Hepatocyte (in vitro differentiated cells): ENCODE results near the gene CD58. TPM values are rescaled to one million over a fixed set of nuclear protein-coding genes. Genes with fewer than 3 reads are reported as not detected.

Experiments
- DNase-seq: peaks from one replicate; pipeline ENCODE4 v3.0.0-alpha.2; 2016; ENCODE audit warnings: low spot score
- H2AFZ ChIP-seq: fragments of 200-600 bp; sonication (generic); 2 replicates; pipeline ENCODE4 v1.6.0; 2016; ENCODE audit warnings: antibody characterized with exemption, mild to moderate bottlenecking
- H3K27ac ChIP-seq: fragments of 200-600 bp; sonication (generic); 2 replicates; pipeline ENCODE4 v1.5.1; 2016; ENCODE audit warnings: mild to moderate bottlenecking
- H3K27me3 ChIP-seq: fragments of 200-600 bp; sonication (generic); 2 replicates; pipeline ENCODE4 v1.6.1; 2016
- H3K36me3 ChIP-seq: fragments of 200-600 bp; sonication (generic); replicated peaks from 2 replicates; pipeline ENCODE4 v1.5.1; 2016; ENCODE audit warnings: low read depth; ENCODE audit not compliant: insufficient read depth
- H3K4me1 ChIP-seq: fragments of 200-600 bp; sonication (generic); 2 replicates; pipeline ENCODE4 v1.5.1; 2016; ENCODE audit warnings: mild to moderate bottlenecking, moderate library complexity; ENCODE audit not compliant: insufficient read depth
- H3K4me2 ChIP-seq: fragments of 200-600 bp; sonication (generic); 2 replicates; pipeline ENCODE4 v1.6.0; 2016
- H3K4me3 ChIP-seq: fragments of 200-600 bp; sonication (generic); 2 replicates; pipeline ENCODE4 v1.5.1; 2016; ENCODE audit warnings: mild to moderate bottlenecking
- H3K79me2 ChIP-seq: fragments of 200-600 bp; sonication (generic); 2 replicates; pipeline ENCODE4 v1.6.0; 2017; ENCODE audit warnings: mild to moderate bottlenecking
- H3K9me2 ChIP-seq: fragments of 200-600 bp; sonication (generic); replicated peaks from 2 replicates; pipeline ENCODE4 v1.6.0; 2017; ENCODE audit warnings: mild to moderate bottlenecking; ENCODE audit not compliant: insufficient read depth
- H3K9me3 ChIP-seq: fragments of 200-600 bp; sonication (generic); 2 replicates; pipeline ENCODE4 v1.5.1; 2016; ENCODE audit warnings: low read depth, mild to moderate bottlenecking
- H4K20me1 ChIP-seq: fragments of 200-600 bp; sonication (generic); 2 replicates; pipeline ENCODE4 v1.6.0; 2016; ENCODE audit warnings: mild to moderate bottlenecking; ENCODE audit not compliant: insufficient read depth, poor library complexity, severe bottlenecking
- CTCF ChIP-seq: fragments of 200-600 bp; sonication (generic); IDR thresholded peaks from 2 replicates; pipeline ENCODE4 v1.5.1; 2016; ENCODE audit warnings: antibody characterized with exemption, mild to moderate bottlenecking; ENCODE audit not compliant: poor library complexity
- EZH2 ChIP-seq: fragments of 200-600 bp; sonication (generic); IDR thresholded peaks from 2 replicates; pipeline ENCODE4 v1.6.1; 2016; ENCODE audit warnings: antibody characterized with exemption, mild to moderate bottlenecking, borderline replicate concordance
- EZH2phosphoT487 ChIP-seq: fragments of 200-600 bp; sonication (generic); IDR thresholded peaks from one replicate; pipeline ENCODE4 v1.6.1; 2018; ENCODE audit warnings: antibody characterized with exemption, mild to moderate bottlenecking, low read depth, moderate library complexity; ENCODE audit not compliant: unreplicated experiment, severe bottlenecking
- WGBS: methylation state at CpG from one replicate; pipeline ENCODE4 v1.1.6; 2016; ENCODE audit warnings: low lambda C conversion rate; ENCODE audit errors: missing lambda C conversion rate; 5-methylcytosine and 5-hydroxymethylcytosine counted together
- polyA plus RNA-seq: library from polyadenylated mRNA; unstranded; fragments of >200 nt; fragmentation: Nextera tagmentation; extraction: Ambion mirVana; gene quantifications from 2 replicates; pipeline ENCODE4 v1.2.1, GENCODE V29; 2016
- total RNA-seq: library from RNA; depleted of rRNA; stranded (reverse); fragments of >200 nt; gene quantifications from 2 replicates; pipeline ENCODE4 v1.2.3, GENCODE V29; 2014

Gene CD58
- total and polyA plus RNA-seq, 2 experiments from 2014 or later, result 14.4 to 26.9 TPM

GRCh38 chr1:116496898-116497297, 73.9 kb downstream of the CD58 start:
- Histone ChIP-seq H3K79me2 (peaks cover 2% of the 10 kb centered on the region), H3K4me2 (no peak overlapping the region), H3K4me3 (no peak overlapping the region), H3K9me2 (no peaks in the 10 kb centered on the region), H3K9me3 (no peaks in the 10 kb centered on the region), H3K36me3 (no peaks in the 10 kb centered on the region), H3K27ac (no peak overlapping the region), H2AFZ (no peak overlapping the region), H3K27me3 (no peaks in the 10 kb centered on the region), H3K4me1 (peaks cover 35% of the 10 kb centered on the region), H4K20me1 (no peaks in the 10 kb centered on the region)
- DNase-seq, result no peak
- no peak for TF ChIP-seq CTCF
- no peak for TF ChIP-seq EZH2phosphoT487
- TF ChIP-seq EZH2, result no peak
- 90% methylated on average over 2 of the region's 2 CpGs for WGBS

GRCh38 chr1:116496380-116496779, 74.4 kb downstream of the CD58 start:
- Histone ChIP-seq H4K20me1 (no peaks in the 10 kb centered on the region), H3K4me3 (no peak overlapping the region), H3K79me2 (peaks cover 2% of the 10 kb centered on the region), H2AFZ (no peak overlapping the region), H3K27ac (peak overlapping the region; percentile 83), H3K9me2 (no peaks in the 10 kb centered on the region), H3K4me2 (no peak overlapping the region), H3K36me3 (no peaks in the 10 kb centered on the region), H3K27me3 (no peaks in the 10 kb centered on the region), H3K4me1 (peaks cover 39% of the 10 kb centered on the region), H3K9me3 (no peaks in the 10 kb centered on the region)
- 92% methylated on average over 2 of the region's 3 CpGs for WGBS
- TF ChIP-seq EZH2phosphoT487, result no peak
- TF ChIP-seq CTCF, result no peak
- no peak for TF ChIP-seq EZH2
- peak; percentile 34 for DNase-seq

GRCh38 chr1:116495535-116495934, 75.3 kb downstream of the CD58 start:
- 65% methylated on average over 4 of the region's 4 CpGs for WGBS
- DNase-seq, result no peak
- Histone ChIP-seq H2AFZ (no peak overlapping the region), H3K4me3 (no peak overlapping the region), H3K36me3 (no peaks in the 10 kb centered on the region), H3K4me2 (peak overlapping the region; percentile 12), H3K9me3 (no peaks in the 10 kb centered on the region), H3K9me2 (no peaks in the 10 kb centered on the region), H3K4me1 (peaks cover 39% of the 10 kb centered on the region), H4K20me1 (no peaks in the 10 kb centered on the region), H3K79me2 (peaks cover 2% of the 10 kb centered on the region), H3K27me3 (no peaks in the 10 kb centered on the region), H3K27ac (peak overlapping the region; percentile 83)
- TF ChIP-seq EZH2 (no peak), EZH2phosphoT487 (no peak), CTCF (no peak)

- no peaks in the 10 kb centered on the region for H3K36me3 ChIP-seq
- peaks cover 2% of the 10 kb centered on the region for H3K79me2 ChIP-seq
- no peak overlapping the region for H2AFZ ChIP-seq
- H3K27ac ChIP-seq, result peak overlapping the region; percentile 83
- H3K9me3 ChIP-seq, result no peaks in the 10 kb centered on the region
- no peaks in the 10 kb centered on the region for H3K27me3 ChIP-seq
- H3K4me1 ChIP-seq, result peaks cover 41% of the 10 kb centered on the region
- peak overlapping the region; percentile 50 for H3K4me2 ChIP-seq
- TF ChIP-seq EZH2 (no peak), CTCF (no peak), EZH2phosphoT487 (no peak)
- peak; percentile 26 for DNase-seq
- no peak overlapping the region for H3K4me3 ChIP-seq
- H4K20me1 ChIP-seq, result no peaks in the 10 kb centered on the region
- H3K9me2 ChIP-seq, result no peaks in the 10 kb centered on the region
- 41% methylated on average over 2 of the region's 2 CpGs for WGBS
Measured at GRCh38 chr1:116494745-116495144, 76.1 kb downstream of the CD58 start.
